GM12878 (cell line): ENCODE results near the gene MYMX. TPM values are rescaled to one million over a fixed set of nuclear protein-coding genes. Genes with fewer than 3 reads are reported as not detected.

Source experiments
- ATF7 ChIP-seq: fragments of 450-650 bp; IDR thresholded peaks from 2 replicates; pipeline ENCODE4 v1.6.1; 2016; ENCODE audit warnings: low read depth, mild to moderate bottlenecking
- BHLHE40 ChIP-seq, 2 experiments: fragments of 450-650 bp in 1 of 2; IDR thresholded peaks; 2 replicates each; pipeline ENCODE4 v1.6.1; 2011 to 2017; ENCODE audit warnings: low read depth in 2 of 2, borderline replicate concordance in 1 of 2, improper control_type of control experiment in 1 of 2, low read length in 1 of 2, mild to moderate bottlenecking in 1 of 2
- CBFB ChIP-seq: IDR thresholded peaks from 2 replicates; pipeline ENCODE4 v1.6.1; 2016; ENCODE audit warnings: antibody characterized with exemption, low read depth
- CREM ChIP-seq: IDR thresholded peaks from 2 replicates; pipeline ENCODE4 v1.6.1; 2014; ENCODE audit warnings: antibody characterized with exemption, low read depth
- HDGF ChIP-seq: fragments of 450-650 bp; IDR thresholded peaks from 2 replicates; pipeline ENCODE4 v1.6.1; 2016; ENCODE audit warnings: antibody characterized with exemption
- IRF5 ChIP-seq: fragments of 450-650 bp; IDR thresholded peaks from 2 replicates; pipeline ENCODE4 v1.6.1; 2017; ENCODE audit warnings: borderline replicate concordance
- JUND ChIP-seq: IDR thresholded peaks from 2 replicates; pipeline ENCODE4 v1.6.1; 2012; ENCODE audit warnings: low read depth, mild to moderate bottlenecking, low read length, improper control_type of control experiment, moderate library complexity
- MEF2A ChIP-seq: IDR thresholded peaks from 2 replicates; pipeline ENCODE4 v1.6.1; 2011; ENCODE audit warnings: low read depth, mild to moderate bottlenecking, low read length, moderate library complexity; ENCODE audit not compliant: insufficient read depth
- MEF2B ChIP-seq: fragments of 450-650 bp; IDR thresholded peaks from 2 replicates; pipeline ENCODE4 v1.6.1; 2018; ENCODE audit warnings: mild to moderate bottlenecking, moderate library complexity; ENCODE audit not compliant: partially characterized antibody, poor library complexity, severe bottlenecking
- MTA3 ChIP-seq: IDR thresholded peaks from 2 replicates; pipeline ENCODE4 v1.6.1; 2012; ENCODE audit warnings: low read length, inconsistent platforms, borderline replicate concordance
- MYB ChIP-seq: fragments of 150-350 bp; IDR thresholded peaks from 2 replicates; pipeline ENCODE4 v1.6.1; 2014; ENCODE audit warnings: mild to moderate bottlenecking, low read depth, low read length, borderline replicate concordance
- NR2C2 ChIP-seq: IDR thresholded peaks from 2 replicates; pipeline ENCODE4 v1.6.1; 2011; ENCODE audit warnings: borderline replicate concordance, low read depth; ENCODE audit not compliant: control insufficient read depth, insufficient read length
- PML ChIP-seq: IDR thresholded peaks from 2 replicates; pipeline ENCODE4 v1.6.1; 2012; ENCODE audit warnings: low read length, inconsistent platforms
- RAD21 ChIP-seq: IDR thresholded peaks from 2 replicates; pipeline ENCODE4 v1.6.1; 2011; ENCODE audit warnings: mild to moderate bottlenecking, low read depth, low read length, moderate library complexity; ENCODE audit not compliant: insufficient read depth
- RAD51 ChIP-seq: fragments of 450-650 bp; IDR thresholded peaks from 2 replicates; pipeline ENCODE4 v1.6.1; 2016; ENCODE audit warnings: moderate library complexity, mild to moderate bottlenecking, inconsistent platforms
- RBBP5 ChIP-seq: fragments of 200-600 bp; sonication (generic); conservative IDR thresholded peaks from 2 replicates; pipeline ENCODE4 v1.6.1; 2016
- RFX5 ChIP-seq: IDR thresholded peaks from 2 replicates; pipeline ENCODE4 v1.6.1; 2011; ENCODE audit warnings: low read depth, low read length, improper control_type of control experiment
- RUNX3 ChIP-seq: IDR thresholded peaks from 2 replicates; pipeline ENCODE4 v1.6.1; 2012; ENCODE audit warnings: low read length, inconsistent platforms
- SMAD5 ChIP-seq: IDR thresholded peaks from 2 replicates; pipeline ENCODE4 v1.6.1; 2016; ENCODE audit warnings: antibody characterized with exemption, low read depth
- SMC3 ChIP-seq: IDR thresholded peaks from 2 replicates; pipeline ENCODE4 v1.6.1; 2011; ENCODE audit warnings: low read length, improper control_type of control experiment, borderline replicate concordance
- SP1 ChIP-seq: IDR thresholded peaks from one replicate; pipeline ENCODE4 v1.6.1; 2011; ENCODE audit warnings: low read depth, low read length
- SREBF1 ChIP-seq: IDR thresholded peaks from 2 replicates; pipeline ENCODE4 v1.6.1; 2012; ENCODE audit warnings: mild to moderate bottlenecking, low read length
- SUZ12 ChIP-seq: fragments of 200-600 bp; sonication (generic); IDR thresholded peaks from one replicate; pipeline ENCODE4 v1.6.1; 2018; ENCODE audit warnings: antibody characterized with exemption, mild to moderate bottlenecking; ENCODE audit not compliant: unreplicated experiment
- TAF1 ChIP-seq: IDR thresholded peaks from 2 replicates; pipeline ENCODE4 v1.6.1; 2011; ENCODE audit warnings: mild to moderate bottlenecking, low read depth, low read length, borderline replicate concordance
- TARDBP ChIP-seq: IDR thresholded peaks from 2 replicates; pipeline ENCODE4 v1.6.1; 2016; ENCODE audit warnings: borderline replicate concordance
- TCF12 ChIP-seq: IDR thresholded peaks from 2 replicates; pipeline ENCODE4 v1.6.1; 2011; ENCODE audit warnings: low read depth, mild to moderate bottlenecking, low read length
- ZNF384 ChIP-seq: IDR thresholded peaks from 2 replicates; pipeline ENCODE4 v1.6.1; 2012; ENCODE audit warnings: low read depth, mild to moderate bottlenecking, low read length, improper control_type of control experiment, borderline replicate concordance
- polyA plus RNA-seq, 11 experiments: library from polyadenylated mRNA; depleted of rRNA in 4 of 11; unstranded in 6 of 11; stranded (reverse) in 5 of 11; fragments of >200 nt; fragmentation: Nextera tagmentation in 4 of 11; fragmentation: Illumina TruSeq in 1 of 11; extraction: Ambion mirVana in 4 of 11; extraction: Trizol in 1 of 11; gene quantifications; 1 replicate in 1 of 11; 2 replicates in 10 of 11; pipeline versions ENCODE4 v1.2.1 to v1.2.3, GENCODE V29; 2011 to 2016; ENCODE audit warnings: inconsistent platforms in 2 of 11, missing spikeins in 2 of 11, low read depth in 1 of 11
- total RNA-seq, 4 experiments: library from RNA; depleted of rRNA in 3 of 4; stranded (reverse); fragments of >200 nt in 3 of 4; fragmentation: Illumina TruSeq in 1 of 4; extraction: Trizol in 1 of 4; gene quantifications; 2 replicates each; pipeline versions ENCODE4 v1.2.1 to v1.2.3, GENCODE V29; 2013 to 2021
- TF ChIP-seq, protein P1 (sequence below): IDR thresholded peaks from 2 replicates; pipeline ENCODE4 v1.6.1; 2011; ENCODE audit warnings: low read depth, low read length, improper control_type of control experiment, borderline replicate concordance
- TF ChIP-seq, protein P2 (sequence below): fragments of 450-650 bp; formaldehyde crosslinking; IDR thresholded peaks from 2 replicates; pipeline ENCODE4 v1.5.0; 2022; ENCODE audit warnings: mild to moderate bottlenecking, missing genetic modification characterization

The MYMX gene
- total and polyA plus RNA-seq, 10 of the 15 experiments (the other 5 are each of a cell fraction or from before 2014, with no cell fraction given) = not detected

DNA sequence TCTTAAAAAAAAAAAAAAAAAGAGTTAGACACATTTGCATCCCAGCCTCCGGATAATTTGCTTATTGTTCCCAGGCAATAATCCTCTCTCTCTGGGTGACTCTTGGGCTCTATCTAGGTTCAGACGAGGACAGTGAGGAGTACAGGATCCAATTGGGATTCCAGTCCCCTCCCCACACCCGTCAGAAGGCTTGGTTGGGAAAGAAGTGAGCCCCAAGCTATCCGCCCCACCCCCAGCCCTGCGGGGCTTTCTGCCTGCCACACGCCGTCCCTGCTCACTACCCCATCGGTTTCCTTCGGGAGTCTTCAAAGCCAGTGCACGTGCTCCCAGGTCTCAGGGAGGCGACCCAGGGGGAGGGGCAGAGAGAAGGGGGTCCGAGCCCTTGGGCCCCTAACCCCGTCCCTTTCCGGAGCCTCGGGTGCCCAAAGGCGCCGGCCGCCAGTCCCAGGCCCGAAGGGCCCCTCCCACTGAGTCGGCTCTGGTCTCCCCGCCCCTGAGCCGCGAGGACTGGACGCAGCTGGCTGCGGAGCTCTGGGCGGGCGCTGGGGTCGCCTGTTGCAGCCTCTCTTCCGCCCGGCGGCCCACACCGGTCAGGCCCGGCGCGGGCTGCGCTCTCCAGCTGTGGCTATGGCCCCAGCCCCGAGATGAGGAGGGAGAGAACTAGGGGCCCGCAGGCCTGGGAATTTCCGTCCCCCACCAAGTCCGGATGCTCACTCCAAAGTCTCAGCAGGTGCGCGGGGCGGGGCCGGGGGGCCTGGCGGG, 2.5 kb downstream of the MYMX start (continued):
- TF ChIP-seq BHLHE40 (IDR thresholded peaks at IDR 0.05; ENCODE audit: borderline replicate concordance in 1 of 2, low read depth in 2 of 2, low read length in 1 of 2) (peak; percentile 81 to 94; a peak in 3 of 4 replicates), HDGF (no peak), RAD21 (no peak), MTA3 (no peak), CBFB (no peak), SP1 (no peak), PML (no peak), RBBP5 (no peak), IRF5 (no peak), SREBF1 (no peak), ZNF384 (peak; percentile 54), TCF12 (peak; percentile 82), MEF2A (no peak), MYB (no peak), RUNX3 (no peak), TARDBP (no peak), CREM (no peak), NR2C2 (no peak), SMAD5 (no peak), JUND (no peak), ATF7 (no peak), TAF1 (no peak), RAD51 (no peak), MEF2B (peak; percentile 13), RFX5 (no peak), SUZ12 (no peak), SMC3 (no peak)
- TF ChIP-seq, protein P1, sequence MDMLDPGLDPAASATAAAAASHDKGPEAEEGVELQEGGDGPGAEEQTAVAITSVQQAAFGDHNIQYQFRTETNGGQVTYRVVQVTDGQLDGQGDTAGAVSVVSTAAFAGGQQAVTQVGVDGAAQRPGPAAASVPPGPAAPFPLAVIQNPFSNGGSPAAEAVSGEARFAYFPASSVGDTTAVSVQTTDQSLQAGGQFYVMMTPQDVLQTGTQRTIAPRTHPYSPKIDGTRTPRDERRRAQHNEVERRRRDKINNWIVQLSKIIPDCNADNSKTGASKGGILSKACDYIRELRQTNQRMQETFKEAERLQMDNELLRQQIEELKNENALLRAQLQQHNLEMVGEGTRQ = no peak
- TF ChIP-seq, protein P2, sequence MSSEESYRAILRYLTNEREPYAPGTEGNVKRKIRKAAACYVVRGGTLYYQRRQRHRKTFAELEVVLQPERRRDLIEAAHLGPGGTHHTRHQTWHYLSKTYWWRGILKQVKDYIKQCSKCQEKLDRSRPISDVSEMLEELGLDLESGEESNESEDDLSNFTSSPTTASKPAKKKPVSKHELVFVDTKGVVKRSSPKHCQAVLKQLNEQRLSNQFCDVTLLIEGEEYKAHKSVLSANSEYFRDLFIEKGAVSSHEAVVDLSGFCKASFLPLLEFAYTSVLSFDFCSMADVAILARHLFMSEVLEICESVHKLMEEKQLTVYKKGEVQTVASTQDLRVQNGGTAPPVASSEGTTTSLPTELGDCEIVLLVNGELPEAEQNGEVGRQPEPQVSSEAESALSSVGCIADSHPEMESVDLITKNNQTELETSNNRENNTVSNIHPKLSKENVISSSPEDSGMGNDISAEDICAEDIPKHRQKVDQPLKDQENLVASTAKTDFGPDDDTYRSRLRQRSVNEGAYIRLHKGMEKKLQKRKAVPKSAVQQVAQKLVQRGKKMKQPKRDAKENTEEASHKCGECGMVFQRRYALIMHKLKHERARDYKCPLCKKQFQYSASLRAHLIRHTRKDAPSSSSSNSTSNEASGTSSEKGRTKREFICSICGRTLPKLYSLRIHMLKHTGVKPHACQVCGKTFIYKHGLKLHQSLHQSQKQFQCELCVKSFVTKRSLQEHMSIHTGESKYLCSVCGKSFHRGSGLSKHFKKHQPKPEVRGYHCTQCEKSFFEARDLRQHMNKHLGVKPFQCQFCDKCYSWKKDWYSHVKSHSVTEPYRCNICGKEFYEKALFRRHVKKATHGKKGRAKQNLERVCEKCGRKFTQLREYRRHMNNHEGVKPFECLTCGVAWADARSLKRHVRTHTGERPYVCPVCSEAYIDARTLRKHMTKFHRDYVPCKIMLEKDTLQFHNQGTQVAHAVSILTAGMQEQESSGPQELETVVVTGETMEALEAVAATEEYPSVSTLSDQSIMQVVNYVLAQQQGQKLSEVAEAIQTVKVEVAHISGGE = no peak
